Muscle layer of colon (tissue), 2 donors: Measurements from ENCODE around the gene OLFML2B.
A peak's percentile ranks its signal among the peaks of the same experiment; 100 is the strongest.

Experiments
- H3K27ac ChIP-seq: one replicate; pipeline ENCODE4 v1.7.0; 2013; ENCODE audit warnings: low read depth, mild to moderate bottlenecking, low read length, moderate library complexity
- H3K27me3 ChIP-seq, 2 donors: one replicate each; pipeline ENCODE4 v1.7.0; 2013; ENCODE audit warnings: low read length in 2 of 2, mild to moderate bottlenecking in 2 of 2; ENCODE audit not compliant: insufficient read depth in 2 of 2, control insufficient read depth in 1 of 2
- H3K36me3 ChIP-seq: one replicate; pipeline ENCODE4 v1.7.0; 2013; ENCODE audit warnings: mild to moderate bottlenecking, low read length; ENCODE audit not compliant: insufficient read depth
- H3K4me1 ChIP-seq: one replicate; pipeline ENCODE4 v1.7.0; 2013; ENCODE audit warnings: mild to moderate bottlenecking, low read length; ENCODE audit not compliant: insufficient read depth
- H3K4me3 ChIP-seq, 2 donors: one replicate each; pipeline ENCODE4 v1.7.0; 2013; ENCODE audit warnings: low read length in 2 of 2, low read depth in 1 of 2, mild to moderate bottlenecking in 1 of 2, moderate library complexity in 1 of 2
- H3K9ac ChIP-seq: one replicate; pipeline ENCODE4 v1.7.0; 2013; ENCODE audit warnings: low read length
- H3K9me3 ChIP-seq: one replicate; pipeline ENCODE4 v1.7.0; 2013; ENCODE audit warnings: mild to moderate bottlenecking, low read length
- donor health status: abdominal sarcoma.
- donor health status: Adenocarcinoma of cecum.

OLFML2B gene

DNA sequence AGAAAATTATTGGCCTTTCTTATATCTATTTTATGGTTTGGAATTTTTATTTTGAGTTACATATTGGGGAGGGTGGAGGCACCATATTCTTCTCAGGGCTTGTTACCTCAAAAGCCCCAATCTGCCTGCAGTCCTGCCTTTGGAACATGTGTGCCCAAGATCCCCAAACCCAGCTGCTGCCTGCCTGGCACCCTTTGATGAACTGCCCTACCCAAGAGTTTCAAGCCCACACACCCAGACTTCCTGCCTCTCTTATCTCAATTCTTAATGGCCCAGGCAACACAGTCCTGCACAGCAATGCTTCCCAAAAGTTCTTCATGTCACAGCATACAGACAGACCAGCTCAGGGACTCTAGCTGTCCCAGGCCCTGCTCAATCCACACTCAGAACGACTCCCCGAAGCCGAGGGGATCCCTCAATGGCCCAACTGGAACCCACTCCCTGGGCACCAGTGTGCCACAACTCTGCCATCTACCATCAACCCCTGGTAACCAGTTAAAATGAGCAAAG lies 19.2 kb downstream of the OLFML2B start:
- no peak overlapping the region for H3K27ac ChIP-seq
- H3K4me3 ChIP-seq, result no peak overlapping the region
- no peaks in the 10 kb centered on the region for H3K9me3 ChIP-seq
- no peak overlapping the region for H3K9ac ChIP-seq
- H3K27me3 ChIP-seq, result no peaks in the 10 kb centered on the region
- H3K4me1 ChIP-seq, result no peaks in the 10 kb centered on the region
- H3K36me3 ChIP-seq, result peaks cover 13% of the 10 kb centered on the region

DNA sequence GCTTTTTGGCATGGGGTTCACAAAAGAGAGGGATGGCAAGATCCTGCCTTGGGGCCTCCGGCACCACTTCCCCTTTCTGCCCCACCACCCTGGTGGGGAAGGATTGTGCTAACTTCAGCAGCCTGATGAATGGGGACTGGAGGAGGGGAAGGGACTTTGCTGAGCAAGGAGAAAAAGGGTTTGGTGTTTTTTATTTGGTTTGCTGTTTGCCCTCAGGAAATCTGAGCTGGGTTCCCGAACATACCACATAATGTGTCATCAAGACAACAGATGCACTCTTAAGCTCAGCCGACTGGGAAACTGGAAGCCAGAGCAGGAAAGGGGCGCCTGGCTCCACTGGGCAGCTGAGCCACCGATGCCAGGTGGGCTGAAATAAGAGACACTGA lies 19.8 kb downstream of the OLFML2B start:
- no peak overlapping the region for H3K9ac ChIP-seq
- H3K36me3 ChIP-seq, result peaks cover 14% of the 10 kb centered on the region
- no peaks in the 10 kb centered on the region for H3K27me3 ChIP-seq
- H3K4me1 ChIP-seq, result no peaks in the 10 kb centered on the region
- H3K9me3 ChIP-seq, result no peaks in the 10 kb centered on the region
- H3K4me3 ChIP-seq, result no peak overlapping the region
- peak overlapping the region; percentile 16 for H3K27ac ChIP-seq

DNA sequence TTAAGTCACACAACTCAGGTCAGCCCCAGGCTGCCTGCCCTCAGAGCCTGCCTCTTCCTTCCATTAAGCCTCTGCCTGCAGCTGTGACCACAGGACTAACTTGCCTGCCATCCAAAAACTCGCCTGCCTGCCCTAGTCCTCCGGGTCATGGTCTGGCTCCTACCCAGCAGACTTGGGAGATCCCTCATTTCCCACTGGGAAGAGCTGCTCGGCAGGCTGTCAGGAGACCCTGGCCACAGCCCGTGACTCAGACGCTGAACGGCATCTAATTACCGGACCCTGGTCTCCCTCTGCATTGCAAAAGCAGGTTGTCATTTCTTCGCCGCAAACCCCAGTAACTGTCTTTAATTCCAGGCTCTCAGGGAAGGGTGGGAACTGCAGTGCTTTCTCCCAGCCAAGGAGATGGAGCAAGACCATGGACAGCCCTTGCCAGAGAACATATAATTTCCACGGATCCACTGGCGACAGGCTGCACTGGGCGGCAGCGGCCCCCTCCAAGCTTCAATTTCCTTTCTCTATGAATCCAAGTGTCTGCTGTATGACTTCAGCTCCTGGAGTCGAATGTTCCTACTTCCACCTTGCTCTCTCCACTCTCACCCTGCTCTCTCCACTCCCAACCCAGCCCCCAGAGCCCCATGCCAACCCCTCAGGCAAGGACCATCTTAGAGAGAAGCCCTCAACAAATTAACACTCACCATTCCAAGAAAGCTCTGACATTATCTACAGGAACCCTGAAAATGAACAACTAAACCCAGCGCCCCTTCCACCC lies 20.4 kb downstream of the OLFML2B start:
- H3K27me3 ChIP-seq, result no peaks in the 10 kb centered on the region
- H3K9ac ChIP-seq, result no peak overlapping the region
- H3K9me3 ChIP-seq, result no peaks in the 10 kb centered on the region
- H3K4me1 ChIP-seq, result no peaks in the 10 kb centered on the region
- peak overlapping the region; percentile 16 for H3K27ac ChIP-seq
- peaks cover 17% of the 10 kb centered on the region for H3K36me3 ChIP-seq
- H3K4me3 ChIP-seq, result peak overlapping the region in 1 of 2 donors; percentile 32

DNA sequence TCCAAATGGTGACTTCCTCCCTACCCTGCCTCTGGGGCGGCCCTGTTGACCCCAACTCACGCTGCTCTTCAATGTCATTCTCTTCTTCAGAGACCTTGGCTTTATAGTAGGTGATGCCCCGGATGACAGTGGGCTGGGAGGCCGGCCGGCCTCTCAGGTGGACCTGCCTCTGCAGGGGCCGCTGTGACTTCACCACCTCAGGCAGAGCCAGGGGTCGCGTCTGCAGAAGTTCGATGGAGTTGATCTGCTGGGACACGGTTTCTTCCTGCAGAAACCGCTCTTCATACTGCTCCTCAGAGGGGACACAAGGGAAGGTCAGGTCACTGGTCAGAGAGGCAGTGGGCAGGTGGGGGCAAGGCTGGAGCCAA lies 23.6 kb downstream of the OLFML2B start:
- H3K36me3 ChIP-seq, result peaks cover 20% of the 10 kb centered on the region
- no peak overlapping the region for H3K27ac ChIP-seq
- H3K4me1 ChIP-seq, result no peaks in the 10 kb centered on the region
- H3K9ac ChIP-seq, result no peak overlapping the region
- H3K27me3 ChIP-seq, result no peaks in the 10 kb centered on the region
- no peaks in the 10 kb centered on the region for H3K9me3 ChIP-seq
- no peak overlapping the region for H3K4me3 ChIP-seq

DNA sequence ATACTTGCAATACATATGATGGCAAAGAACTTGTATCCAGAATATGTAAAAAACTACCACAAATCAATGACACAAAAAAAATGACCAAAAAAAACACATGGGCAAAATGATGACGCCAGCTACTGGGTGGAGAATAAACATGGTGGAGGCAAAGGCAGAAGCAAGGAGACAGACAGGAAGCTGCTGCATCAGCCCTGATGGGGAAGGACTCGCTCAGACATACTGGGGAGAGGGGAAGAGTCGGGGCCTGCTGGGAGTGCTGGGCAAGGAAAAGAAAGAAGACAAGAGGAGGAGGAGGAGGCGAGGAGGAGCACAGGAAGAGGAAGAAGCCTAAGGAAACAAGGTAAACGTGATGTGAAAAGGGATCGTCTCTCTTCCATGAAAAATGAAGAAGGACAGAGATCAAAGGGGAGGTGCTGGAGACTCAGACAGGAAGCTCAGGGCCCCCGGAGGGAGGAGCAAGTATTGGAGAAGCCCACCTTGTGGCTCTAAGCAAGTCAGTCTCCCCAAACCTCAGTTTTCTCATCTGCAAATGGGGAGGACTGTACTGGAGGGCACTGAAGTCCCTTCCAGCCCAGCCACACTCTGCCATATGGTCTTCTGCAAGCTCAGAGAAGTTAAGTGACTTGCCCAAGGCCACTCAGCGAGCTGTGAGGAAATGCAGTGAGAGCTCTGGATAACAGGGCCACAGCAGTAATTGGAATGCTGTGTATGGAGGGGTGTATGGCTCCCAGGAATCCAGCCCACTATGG lies 24.2 kb downstream of the OLFML2B start:
- no peaks in the 10 kb centered on the region for H3K9me3 ChIP-seq
- no peak overlapping the region for H3K4me3 ChIP-seq
- no peak overlapping the region for H3K9ac ChIP-seq
- H3K36me3 ChIP-seq, result peaks cover 20% of the 10 kb centered on the region
- H3K4me1 ChIP-seq, result peaks cover 6% of the 10 kb centered on the region
- H3K27me3 ChIP-seq, result no peaks in the 10 kb centered on the region
- no peak overlapping the region for H3K27ac ChIP-seq

DNA sequence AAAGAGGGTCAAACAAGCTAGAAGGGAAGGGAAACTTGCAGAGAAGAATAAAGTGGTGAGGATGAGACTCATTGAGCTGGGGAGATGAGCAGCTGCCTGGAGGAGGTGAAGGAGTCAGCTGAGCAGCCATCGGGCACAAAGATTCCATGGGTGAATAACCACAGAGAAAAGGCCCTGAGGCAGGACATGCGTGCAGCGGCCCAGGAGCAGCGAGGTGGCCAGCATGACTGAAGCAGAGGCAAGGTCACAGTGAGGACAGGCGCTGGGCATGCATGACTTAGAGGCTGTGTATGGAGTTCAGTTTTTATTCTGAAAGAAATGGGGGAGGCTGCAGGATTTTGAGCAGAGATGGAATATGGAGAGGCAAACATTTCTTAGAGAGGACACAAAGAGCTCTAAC lies 24.9 kb downstream of the OLFML2B start:
- no peaks in the 10 kb centered on the region for H3K27me3 ChIP-seq
- peaks cover 12% of the 10 kb centered on the region for H3K4me1 ChIP-seq
- no peak overlapping the region for H3K9ac ChIP-seq
- H3K9me3 ChIP-seq, result no peaks in the 10 kb centered on the region
- peaks cover 20% of the 10 kb centered on the region for H3K36me3 ChIP-seq
- no peak overlapping the region for H3K4me3 ChIP-seq
- H3K27ac ChIP-seq, result no peak overlapping the region

DNA sequence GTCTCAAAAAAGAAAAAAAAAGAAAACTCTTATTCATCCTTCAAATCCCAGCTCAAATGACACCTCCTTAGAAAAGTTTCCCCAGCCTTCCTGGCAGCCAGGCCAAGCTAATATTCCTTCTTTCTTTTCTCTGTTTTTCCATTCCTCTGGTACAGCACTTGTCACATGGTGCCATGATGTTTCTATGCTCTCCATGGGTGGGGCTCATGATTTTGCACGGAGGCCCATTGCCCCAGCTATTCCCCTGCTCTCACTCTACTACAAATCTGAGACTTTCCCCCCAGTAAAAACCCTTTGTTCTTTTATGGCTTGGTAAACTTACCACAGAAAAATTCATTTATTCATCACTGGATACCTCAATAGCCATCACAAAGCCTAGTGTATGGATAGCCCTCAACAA lies 26.5 kb downstream of the OLFML2B start:
- H3K4me3 ChIP-seq, result no peak overlapping the region
- H3K27ac ChIP-seq, result no peak overlapping the region
- no peaks in the 10 kb centered on the region for H3K9me3 ChIP-seq
- peaks cover 17% of the 10 kb centered on the region for H3K4me1 ChIP-seq
- H3K36me3 ChIP-seq, result peaks cover 20% of the 10 kb centered on the region
- no peaks in the 10 kb centered on the region for H3K27me3 ChIP-seq
- H3K9ac ChIP-seq, result no peak overlapping the region

DNA sequence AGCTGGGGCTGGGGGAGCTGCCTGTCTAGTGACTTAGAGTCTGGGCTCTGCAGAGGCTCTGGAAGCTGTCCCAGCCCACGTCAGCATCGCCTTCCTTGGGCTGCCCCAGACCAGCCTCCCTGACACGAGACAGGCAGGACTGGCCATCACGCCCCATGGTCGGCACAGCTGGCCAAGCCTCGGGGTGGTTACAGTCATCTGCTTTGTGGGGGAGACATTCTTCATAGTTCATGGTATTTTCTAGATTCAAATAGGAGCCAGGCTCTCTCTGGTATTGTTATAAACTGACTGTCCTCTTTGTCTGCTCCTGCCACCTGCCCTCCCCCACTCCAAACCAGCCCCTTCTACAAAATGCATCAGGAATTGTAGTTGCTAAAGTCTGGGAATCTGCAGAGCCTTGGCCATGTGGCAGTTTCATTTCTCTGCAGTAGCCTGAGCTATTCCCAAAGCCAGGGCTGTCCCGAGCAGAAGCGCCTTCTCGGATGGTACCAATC lies 29.4 kb downstream of the OLFML2B start:
- no peak overlapping the region for H3K9ac ChIP-seq
- H3K4me1 ChIP-seq, result peaks cover 17% of the 10 kb centered on the region
- no peaks in the 10 kb centered on the region for H3K27me3 ChIP-seq
- no peak overlapping the region for H3K4me3 ChIP-seq
- peak overlapping the region; percentile 9 for H3K27ac ChIP-seq
- peaks cover 10% of the 10 kb centered on the region for H3K36me3 ChIP-seq
- no peaks in the 10 kb centered on the region for H3K9me3 ChIP-seq

DNA sequence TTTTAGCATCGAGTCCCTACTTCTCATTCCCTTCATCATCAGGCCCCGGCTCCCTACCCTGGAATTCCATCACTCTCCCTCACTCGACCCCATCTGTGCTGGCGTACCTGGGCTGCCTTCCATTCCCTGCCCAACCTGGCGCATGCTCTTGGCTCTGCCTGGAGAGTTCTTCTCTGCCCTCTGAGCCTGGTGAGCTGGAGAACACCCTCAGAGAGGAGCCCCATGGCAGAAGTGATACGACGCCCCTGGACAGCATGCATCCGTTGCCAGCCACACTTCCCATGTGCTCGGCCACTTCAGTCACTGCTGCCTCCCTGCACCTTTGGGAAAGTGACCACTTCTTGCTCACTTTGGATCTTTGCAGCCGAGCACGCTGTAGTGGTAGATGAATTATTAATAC lies 30.1 kb downstream of the OLFML2B start:
- peaks cover 8% of the 10 kb centered on the region for H3K36me3 ChIP-seq
- H3K4me1 ChIP-seq, result peaks cover 21% of the 10 kb centered on the region
- no peaks in the 10 kb centered on the region for H3K9me3 ChIP-seq
- no peaks in the 10 kb centered on the region for H3K27me3 ChIP-seq
- no peak overlapping the region for H3K9ac ChIP-seq
- H3K4me3 ChIP-seq, result no peak overlapping the region
- no peak overlapping the region for H3K27ac ChIP-seq

DNA sequence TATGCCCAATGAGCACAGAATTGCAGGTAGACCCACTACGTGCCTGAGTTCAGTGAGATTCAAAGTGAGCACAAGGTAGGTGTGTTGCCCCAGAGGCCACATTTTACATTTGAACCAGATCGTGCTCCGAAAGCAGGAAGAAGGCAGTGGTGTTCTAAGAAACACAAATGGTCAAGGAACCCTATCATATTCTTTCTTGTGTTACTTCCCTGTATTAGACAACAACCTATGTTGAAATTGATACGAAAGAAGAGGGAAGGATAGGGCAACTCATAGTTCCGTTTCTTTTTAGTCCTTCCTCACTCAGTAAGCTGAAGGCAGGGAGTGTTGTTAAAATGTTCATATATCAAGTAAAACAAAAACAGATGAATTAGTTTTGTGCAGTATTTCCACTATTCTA lies 33.9 kb downstream of the OLFML2B start:
- Histone ChIP-seq H3K27me3 (no peaks in the 10 kb centered on the region), H3K36me3 (no peaks in the 10 kb centered on the region), H3K9me3 (no peaks in the 10 kb centered on the region), H3K27ac (peak overlapping the region; percentile 5), H3K4me3 (no peak overlapping the region), H3K4me1 (peaks cover 54% of the 10 kb centered on the region), H3K9ac (no peak overlapping the region)

DNA sequence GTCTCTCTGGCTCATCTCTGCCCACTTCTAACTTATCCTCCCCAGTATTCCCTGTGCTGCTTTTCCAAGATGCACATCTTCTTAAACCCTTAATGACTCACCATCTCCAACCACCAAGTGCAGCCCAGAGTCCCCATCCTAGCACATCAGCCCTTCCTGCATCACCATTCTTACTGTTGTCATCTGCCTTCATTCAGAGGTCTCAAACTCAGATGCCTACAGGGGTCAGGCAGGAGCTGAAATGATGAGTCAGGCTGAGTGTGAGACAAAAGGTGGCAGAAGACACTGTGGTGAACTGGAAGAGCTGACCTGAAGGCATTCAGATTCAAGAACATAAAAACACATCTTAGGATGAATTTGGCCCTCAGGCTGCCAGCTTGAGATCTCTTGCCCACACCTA lies 34.6 kb downstream of the OLFML2B start:
- H3K9me3 ChIP-seq, result no peaks in the 10 kb centered on the region
- H3K27ac ChIP-seq, result peak overlapping the region; percentile 62
- no peaks in the 10 kb centered on the region for H3K36me3 ChIP-seq
- no peak overlapping the region for H3K9ac ChIP-seq
- H3K4me1 ChIP-seq, result peaks cover 48% of the 10 kb centered on the region
- H3K4me3 ChIP-seq, result no peak overlapping the region
- H3K27me3 ChIP-seq, result no peaks in the 10 kb centered on the region
